IMR-90 (cell line): ENCODE data around the gene NEXMIF. TPM values are rescaled to one million over a fixed set of nuclear protein-coding genes. Genes with fewer than 3 reads are reported as not detected.
"Not testable (repeated sequence)": the region's sequence is repeated elsewhere in the genome, so short reads cannot be mapped to it uniquely, and the experiment has no call there.

Experiments
- ATAC-seq: fragments of 200-7000 bp; cut with Tn5 transposase; 2 replicates; pipeline ENCODE4 v1.9.1; 2020; ENCODE audit warnings: low read depth, mild to moderate bottlenecking, moderate library complexity
- BruUV-seq: library from RNA; stranded (reverse); fragments of 400-500 nt; replicated peaks from 2 replicates; lab custom pipeline; 2021; lab: Mats Ljungman, UMichigan
- CTCF ChIA-PET: fragments of 300-600 bp; formaldehyde crosslinking; extraction: SDS; loops from one replicate; lab custom pipeline; 2021; ENCODE audit warnings: antibody characterized with exemption; lab: Yijun Ruan, JAX
- POLR2A ChIA-PET: fragments of 300-600 bp; sonication (Branson Sonifier 250); formaldehyde crosslinking; loops from one replicate; lab custom pipeline; 2022; ENCODE audit warnings: antibody characterized with exemption; ENCODE audit not compliant: unreplicated experiment; lab: Charles Lee
- DNase-seq: peaks from one replicate; pipeline ENCODE4 v3.0.0; 2013
- H2AFZ ChIP-seq: replicated peaks from 2 replicates; pipeline ENCODE3; 2013; ENCODE audit warnings: low read length, mild to moderate bottlenecking; ENCODE audit not compliant: poor library complexity
- H2AK5ac ChIP-seq: 2 replicates; pipeline ENCODE4 v1.6.1; 2013; ENCODE audit warnings: low read depth, low read length, inconsistent platforms
- H2AK9ac ChIP-seq: replicated peaks from 2 replicates; pipeline ENCODE3; 2013; ENCODE audit warnings: mild to moderate bottlenecking, low read depth, low read length, moderate library complexity; ENCODE audit not compliant: poor library complexity
- H2BK120ac ChIP-seq: 2 replicates; pipeline ENCODE4 v1.6.1; 2013; ENCODE audit warnings: low read depth, low read length, inconsistent platforms
- H2BK15ac ChIP-seq: 3 replicates; pipeline ENCODE4 v1.6.1; 2013; ENCODE audit warnings: low read depth, low read length, inconsistent platforms
- H2BK20ac ChIP-seq: 2 replicates; pipeline ENCODE4 v1.6.1; 2013; ENCODE audit warnings: low read depth, mild to moderate bottlenecking, inconsistent platforms, low read length, moderate library complexity
- H2BK5ac ChIP-seq: 2 replicates; pipeline ENCODE4 v1.6.1; 2013; ENCODE audit warnings: mild to moderate bottlenecking, low read depth, low read length, inconsistent platforms; ENCODE audit not compliant: poor library complexity, severe bottlenecking
- H3K14ac ChIP-seq: replicated peaks from 2 replicates; pipeline ENCODE4 v1.6.1; 2013; ENCODE audit warnings: low read depth, low read length, inconsistent platforms
- H3K18ac ChIP-seq: 2 replicates; pipeline ENCODE4 v1.6.1; 2013; ENCODE audit warnings: low read depth, low read length, control low read depth
- H3K23ac ChIP-seq: 2 replicates; pipeline ENCODE4 v1.6.1; 2013; ENCODE audit warnings: low read depth, low read length, inconsistent platforms
- H3K27ac ChIP-seq: 2 replicates; pipeline ENCODE4 v1.5.1; 2013; ENCODE audit warnings: mild to moderate bottlenecking, control low read depth, low read length; ENCODE audit not compliant: insufficient read depth
- H3K27me3 ChIP-seq: 2 replicates; pipeline ENCODE4 v1.6.1; 2013; ENCODE audit warnings: low read length; ENCODE audit not compliant: control insufficient read depth, insufficient read depth
- H3K36me3 ChIP-seq: 2 replicates; pipeline ENCODE4 v1.6.1; 2013; ENCODE audit warnings: low read length, mixed read lengths; ENCODE audit not compliant: control insufficient read depth, insufficient read depth
- H3K4ac ChIP-seq: 2 replicates; pipeline ENCODE4 v1.6.1; 2013; ENCODE audit warnings: low read depth, low read length, inconsistent platforms
- H3K4me1 ChIP-seq: 2 replicates; pipeline ENCODE4 v1.6.1; 2013; ENCODE audit warnings: low read length, mixed read lengths; ENCODE audit not compliant: control insufficient read depth, insufficient read depth
- H3K4me2 ChIP-seq: 2 replicates; pipeline ENCODE4 v1.6.1; 2013; ENCODE audit warnings: low read depth, mild to moderate bottlenecking, control low read depth, low read length, moderate library complexity
- H3K4me3 ChIP-seq: 2 replicates; pipeline ENCODE4 v1.5.1; 2013; ENCODE audit warnings: low read depth, mild to moderate bottlenecking, control low read depth, low read length, moderate library complexity; ENCODE audit not compliant: insufficient read depth
- H3K56ac ChIP-seq: 2 replicates; pipeline ENCODE4 v1.6.1; 2013; ENCODE audit warnings: low read length, inconsistent platforms; ENCODE audit not compliant: insufficient read depth; ENCODE audit errors: extremely low read depth
- H3K79me1 ChIP-seq, 2 experiments: 2 replicates each; pipeline ENCODE4 v1.6.1; 2013; ENCODE audit warnings: low read length in 2 of 2, inconsistent platforms in 1 of 2, low read depth in 1 of 2
- H3K9ac ChIP-seq: 2 replicates; pipeline ENCODE4 v1.6.1; 2013; ENCODE audit warnings: low read depth, low read length, control low read depth
- H3K9me1 ChIP-seq: 2 replicates; pipeline ENCODE4 v1.6.1; 2013; ENCODE audit warnings: low read length, inconsistent platforms; ENCODE audit not compliant: insufficient read depth
- H3K9me3 ChIP-seq: 2 replicates; pipeline ENCODE4 v1.6.1; 2013; ENCODE audit warnings: low read length; ENCODE audit not compliant: control insufficient read depth, insufficient read depth
- H4K20me1 ChIP-seq: 2 replicates; pipeline ENCODE4 v1.6.1; 2013; ENCODE audit warnings: low read length, inconsistent platforms; ENCODE audit not compliant: insufficient read depth
- H4K5ac ChIP-seq: 2 replicates; pipeline ENCODE4 v1.6.1; 2013; ENCODE audit warnings: mild to moderate bottlenecking, low read depth, low read length, control low read depth
- H4K8ac ChIP-seq, 2 experiments: 2 replicates each; pipeline ENCODE4 v1.6.1; 2013; ENCODE audit warnings: low read depth in 2 of 2, low read length in 2 of 2, control low read depth in 1 of 2, inconsistent platforms in 1 of 2
- H4K91ac ChIP-seq: 2 replicates; pipeline ENCODE4 v1.6.1; 2013; ENCODE audit warnings: low read depth, low read length, inconsistent platforms; ENCODE audit not compliant: insufficient read depth
- WGBS, 2 experiments: methylation state at CpG; one replicate each; pipeline versions ENCODE4 v1.1.5 to v1.1.7; 2013; ENCODE audit warnings: missing lambda C conversion rate in 2 of 2; ENCODE audit not compliant: insufficient read length in 1 of 2; ENCODE audit errors: extremely low coverage in 2 of 2; 5-methylcytosine and 5-hydroxymethylcytosine counted together
- dilution Hi-C: fragments of 300-500 bp; cut with HindIII; formaldehyde crosslinking; loops from one replicate; pipeline ENCODE4 v1.14.3; 2018; ENCODE audit warnings: low sequenced_read_pairs; ENCODE audit not compliant: unreplicated experiment
- in situ Hi-C: fragments of 300-500 bp; cut with MboI; formaldehyde crosslinking; loops from 3 replicates; pipeline ENCODE4 v1.14.3; 2019; ENCODE audit warnings: low sequenced_read_pairs, inconsistent platforms, mixed read lengths
- intact Hi-C: fragments of 100-400 bp; cut with micrococcal nuclease; formaldehyde crosslinking; loops from 2 replicates; pipeline ENCODE4 v1.10.0; 2022
- polyA plus RNA-seq, 3 experiments: library from polyadenylated mRNA; depleted of rRNA; stranded (reverse); fragments of >200 nt; gene quantifications; 2 replicates each; pipeline ENCODE4 v1.2.3, GENCODE V29; 2012; ENCODE audit warnings: low replicate concordance in 1 of 3
- total RNA-seq: library from RNA; depleted of rRNA; stranded (reverse); fragments of >200 nt; gene quantifications from 2 replicates; pipeline ENCODE4 v1.2.3, GENCODE V29; 2012

The NEXMIF gene
- total and polyA plus RNA-seq, 2 of the 4 experiments (the other 2 are of a cell fraction): not detected

DNA sequence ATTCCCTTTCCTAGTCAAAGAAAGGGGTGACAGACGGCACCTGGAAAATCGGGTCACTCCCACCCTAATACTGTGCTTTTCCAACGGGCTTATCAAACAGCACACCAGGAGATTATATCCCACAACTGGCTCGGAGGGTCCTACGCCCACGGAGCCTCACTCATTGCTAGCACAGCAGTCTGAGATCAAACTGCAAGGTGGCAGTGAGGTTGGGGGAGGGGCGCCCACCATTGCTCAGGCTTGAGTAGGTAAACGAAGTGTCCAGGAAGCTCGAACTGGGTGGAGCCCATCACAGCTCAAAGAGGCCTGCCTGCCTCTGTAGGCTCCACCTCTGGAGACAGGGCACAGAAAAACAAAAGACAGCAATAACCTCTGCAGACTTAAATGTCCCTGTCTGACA lies 42.9 kb downstream of the NEXMIF start:
- not testable (repeated sequence) for BruUV-seq, H2AK5ac ChIP-seq

More for the DNA sequence above, 42.9 kb downstream of the NEXMIF start:
- H3K9ac ChIP-seq, dilution Hi-C loops, H3K4me3 ChIP-seq, H3K4ac ChIP-seq, H4K91ac ChIP-seq, H4K20me1 ChIP-seq, H2BK120ac ChIP-seq, H2BK20ac ChIP-seq, H3K9me3 ChIP-seq, ATAC-seq, H3K4me2 ChIP-seq, H3K14ac ChIP-seq, CTCF ChIA-PET, H3K79me1 ChIP-seq, POLR2A ChIA-PET, H3K56ac ChIP-seq, H2BK15ac ChIP-seq, in situ Hi-C loops, H3K9me1 ChIP-seq, DNase-seq, H3K4me1 ChIP-seq, H3K27ac ChIP-seq, H3K23ac ChIP-seq, H2AFZ ChIP-seq, H2BK5ac ChIP-seq, H3K36me3 ChIP-seq, H3K27me3 ChIP-seq, H2AK9ac ChIP-seq, H4K8ac ChIP-seq, intact Hi-C loops, H4K5ac ChIP-seq, H3K18ac ChIP-seq: not testable (repeated sequence)
- WGBS, 2 experiments: no CpG with 5 or more reads among the region's 9 CpGs
